Measurements from ENCODE around the gene RNF208.
"Not testable (repeated sequence)": the region's sequence is repeated elsewhere in the genome, so short reads cannot be mapped to it uniquely, and the experiment has no call there.

- not testable (repeated sequence) for TF ChIP-seq CTCF (IDR thresholded peaks at IDR 0.05; ENCODE audit: low read depth, low read length); POLR2A (IDR thresholded peaks at IDR 0.05; ENCODE audit: extremely low read depth, insufficient read length); MAX (IDR thresholded peaks at IDR 0.05; ENCODE audit: low read depth, low read length); MYC (IDR thresholded peaks at IDR 0.05; ENCODE audit: low read depth, low read length)
Observed at GRCh38 chr9:137239541-137240200, 17.6 kb upstream of the RNF208 start.

All from NB4 (cell line).